ENCODE measurements around the gene VAPA. TPM values are rescaled to one million over a fixed set of nuclear protein-coding genes. Genes with fewer than 3 reads are reported as not detected.

The VAPA gene
- 131 and 315 TPM in 2 replicates for total RNA-seq (2011; cell fraction: chromatin; rRNA removed; ENCODE audit: low replicate concordance)
- total RNA-seq (2011; cell fraction: nucleolus; rRNA removed), result 118 and 122 TPM in 2 replicates
- total RNA-seq (2011; cell fraction: nucleoplasm; rRNA removed), result 147 and 249 TPM in 2 replicates
- 516 and 526 TPM in 2 replicates for total RNA-seq (2014; rRNA removed)
- 624 and 729 TPM in 2 replicates for total RNA-seq (2014; rRNA removed; fragmentation: Illumina TruSeq; extraction: Trizol)
- total RNA-seq (2015; rRNA removed; fragmentation: Illumina TruSeq; extraction: Trizol), result 726 and 732 TPM in 2 replicates
- 504 and 509 TPM in 2 replicates for total RNA-seq (2021)
- 544 and 809 TPM in 2 replicates for polyA plus RNA-seq (2011; rRNA removed)
- polyA plus RNA-seq (2011; cell fraction: cytosol; rRNA removed), result 202 and 314 TPM in 2 replicates
- polyA plus RNA-seq (2011; cell fraction: nucleus; rRNA removed), result 169 and 199 TPM in 2 replicates
- 376 and 498 TPM in 2 replicates for polyA plus RNA-seq (2012)
- polyA plus RNA-seq (2014; fragmentation: Illumina TruSeq; extraction: Trizol), result 790 and 902 TPM in 2 replicates
- polyA plus RNA-seq (2014; fragmentation: Nextera tagmentation; extraction: Ambion mirVana), result 100 to 1,000 TPM; 219 to 224 TPM
- 455 and 489 TPM in 2 replicates for polyA plus RNA-seq (2014; rRNA removed)
- polyA minus RNA-seq (2011; rRNA and poly(A)+ RNA removed), result 866 and 913 TPM in 2 replicates
- 292 and 382 TPM in 2 replicates for polyA minus RNA-seq (2011; cell fraction: cytosol; rRNA and poly(A)+ RNA removed)
- 176 and 203 TPM in 2 replicates for polyA minus RNA-seq (2011; cell fraction: nucleus; rRNA and poly(A)+ RNA removed)
- percentile 99 among the genes with signal in this experiment for Bru-seq, nascent RNA
- percentile 99 among the genes with signal in this experiment for BruChase-seq, experiment 1, labeled RNA remaining after a 2-hour chase
- BruChase-seq, experiment 2, labeled RNA remaining after a 6-hour chase, result percentile 99 among the genes with signal in this experiment
- long read RNA-seq, experiment 1, full-length matches to known transcripts, result 1,585 of 1,859 reads
- long read RNA-seq, experiment 1, partial matches to known transcripts, result 123 of 1,859 reads
- long read RNA-seq, experiment 1, other reads (novel, unspliced or antisense), result 151 of 1,859 reads
- long read RNA-seq, experiment 2, full-length matches to known transcripts, result 167 of 325 reads
- long read RNA-seq, experiment 2, partial matches to known transcripts, result 90 of 325 reads
- long read RNA-seq, experiment 2, other reads (novel, unspliced or antisense), result 68 of 325 reads
- long read RNA-seq, experiment 3, full-length matches to known transcripts, result 573 of 626 reads
- long read RNA-seq, experiment 3, partial matches to known transcripts, result 15 of 626 reads
- long read RNA-seq, experiment 3, other reads (novel, unspliced or antisense), result 38 of 626 reads

DNA sequence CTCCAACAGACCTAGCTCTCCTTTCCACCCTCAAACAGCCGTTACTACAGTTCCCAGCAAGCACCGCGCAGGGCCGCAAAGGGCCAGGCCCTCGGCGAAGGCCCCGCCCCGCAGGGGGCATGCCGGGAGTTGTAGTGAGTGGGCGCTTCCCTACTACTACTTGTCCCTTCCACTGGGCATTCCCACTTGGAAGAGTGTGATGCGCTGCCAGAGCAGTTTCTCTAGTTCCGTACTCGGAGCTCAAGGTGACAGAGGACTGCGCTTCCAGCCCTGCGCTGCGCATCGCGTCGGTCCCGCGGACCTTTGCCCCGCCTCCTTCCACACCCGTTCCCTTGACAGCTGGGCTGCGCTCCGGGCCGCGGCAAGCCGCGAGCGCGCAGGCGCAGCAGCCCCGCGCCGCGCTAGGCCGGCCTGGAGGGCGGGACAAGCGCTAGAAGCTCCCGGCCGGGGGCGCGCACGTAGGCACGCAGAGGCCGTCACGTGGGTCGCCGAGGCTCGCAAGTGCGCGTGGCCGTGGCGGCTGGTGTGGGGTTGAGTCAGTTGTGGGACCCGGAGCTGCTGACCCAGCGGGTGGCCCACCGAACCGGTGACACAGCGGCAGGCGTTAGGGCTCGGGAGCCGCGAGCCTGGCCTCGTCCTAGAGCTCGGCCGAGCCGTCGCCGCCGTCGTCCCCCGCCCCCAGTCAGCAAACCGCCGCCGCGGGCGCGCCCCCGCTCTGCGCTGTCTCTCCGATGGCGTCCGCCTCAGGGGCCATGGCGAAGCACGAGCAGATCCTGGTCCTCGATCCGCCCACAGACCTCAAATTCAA lies at the start of gene VAPA:
Gene VAPA, plus strand, starts transcription at position 491 of the 808 bp plus-strand sequence. Its CDS starts 241 bp downstream, at position 732.
- peak within 1 kb of the TSS; percentile 97 for H3K27ac ChIP-seq (ENCODE audit: extremely low read depth, low read depth, low read length)
- WGBS (ENCODE audit: insufficient coverage, low coverage, missing lambda C conversion rate), result under 1% methylated on average over 73 of the region's 87 CpGs
- ChIA-PET CTCF (ENCODE audit: low intra/inter-chr PET ratio) (no interaction called here), POLR2A (interaction anchor here (0.6 to 3.7 kb wide), 31 partner anchors 9 to 1881 kb away, joined by 3 to 72 read pairs (median 6); partner anchors contain the start of gene TXNDC2)
- peaks cover 26% of the 10 kb centered on the region for H3K36me3 ChIP-seq (ENCODE audit: control insufficient read depth, insufficient read depth, low read length)
- in situ Hi-C loops (cut with MboI) (loop anchor here (10.0 kb wide), 1 partner anchor 899 kb away; no protein-coding TSS in a partner anchor), intact Hi-C loops (cut with micrococcal nuclease) (loop anchor here (2.0 to 10.0 kb wide), 2 partner anchors 39 to 229 kb away; no protein-coding TSS in a partner anchor)
- ATAC-seq (peak; percentile 81), DNase-seq (ENCODE audit: extremely low read depth in 1 of 4, low spot score in 3 of 4) (peak; percentile 96 to 99 (median 98)), FAIRE-seq (peak; percentile 91)
- H3K4me3 ChIP-seq, result peak within 1 kb of the TSS; percentile 85
- peaks cover 6% of the 10 kb centered on the region for H3K9me3 ChIP-seq (replicated peaks; ENCODE audit: control insufficient read depth, insufficient read depth, low read depth, low read length)
- no TSS peak for BruUV-seq (replicated peaks)
- peak within 1 kb of the TSS; percentile 99 for H2AFZ ChIP-seq (ENCODE audit: low read depth, low read length)
- peak within 1 kb of the TSS; percentile 97 for H3K4me2 ChIP-seq (ENCODE audit: insufficient read depth, low read length)
- H4K20me1 ChIP-seq (replicated peaks; ENCODE audit: control insufficient read depth, insufficient read depth, low read length), result peaks cover 31% of the 10 kb centered on the region
- no peaks in the 10 kb centered on the region for H3K27me3 ChIP-seq (ENCODE audit: control insufficient read depth in 2 of 2, insufficient read depth in 2 of 2, low read length in 2 of 2)
- peak within 1 kb of the TSS; percentile 93 to 95 for H3K9ac ChIP-seq (ENCODE audit: insufficient read depth in 1 of 2, low read depth in 2 of 2, low read length in 2 of 2)
- peaks cover 52% of the 10 kb centered on the region for H3K79me2 ChIP-seq (ENCODE audit: control insufficient read depth, insufficient read depth, low read length)
- peaks cover 7 to 9% of the 10 kb centered on the region in 2 experiments for H3K4me1 ChIP-seq (replicated peaks in 1 of 2; ENCODE audit: control insufficient read depth in 2 of 2, insufficient read depth in 2 of 2, low read length in 2 of 2)
- peaks cover under 1% of the 10 kb centered on the region for H3K9me1 ChIP-seq (ENCODE audit: control insufficient read depth, insufficient read depth, low read length)
- TF ChIP-seq MYBL2 (IDR thresholded peaks at IDR 0.05; ENCODE audit: low read depth) (no peak), MYBL2 (CRISPR knock-in tag; IDR thresholded peaks at IDR 0.05; ENCODE audit: borderline replicate concordance) (no peak), SMARCA4 (IDR thresholded peaks at IDR 0.05) (no peak), ZNF133 (CRISPR knock-in tag; IDR thresholded peaks at IDR 0.05) (no peak), E2F8 (IDR thresholded peaks at IDR 0.05; ENCODE audit: low read depth, partially characterized antibody) (peak; percentile 71), ZNF431 (CRISPR knock-in tag; IDR thresholded peaks at IDR 0.05) (peak; percentile 57), GTF2F1 (IDR thresholded peaks at IDR 0.05; ENCODE audit: low read depth, low read length) (peak; percentile 82; the same call in 1 of the 2 replicates)
